Limb (tissue), 2 donors: Measurements from ENCODE around the gene CACNG4.

ENCODE experiments used
- DNase-seq, 2 donors: peaks; one replicate each; pipeline ENCODE4 v3.0.0-alpha.2; 2016; ENCODE audit errors: extremely low spot score in 2 of 2

The CACNG4 gene

GRCh38 chr17:66944351-66945146 lies 20.0 kb upstream of the CACNG4 start:
- no peak for DNase-seq

GRCh38 chr17:66945147-66945835 lies 19.2 kb upstream of the CACNG4 start:
- DNase-seq: no peak

- no peak for DNase-seq
Observed at GRCh38 chr17:66946251-66946650, 18.3 kb upstream of the CACNG4 start.

GRCh38 chr17:66947311-66947710 lies 17.2 kb upstream of the CACNG4 start:
- DNase-seq: peak in 1 of 2 donors; percentile 18

- DNase-seq: peak in 1 of 2 donors; percentile 20
Observed at GRCh38 chr17:66948061-66948750, 16.3 kb upstream of the CACNG4 start.

GRCh38 chr17:66949501-66949900 lies 15.0 kb upstream of the CACNG4 start:
- no peak for DNase-seq

GRCh38 chr17:66950325-66950724 lies 14.2 kb upstream of the CACNG4 start:
- DNase-seq: no peak

GRCh38 chr17:66950886-66951604 lies 13.5 kb upstream of the CACNG4 start:
- DNase-seq: no peak

GRCh38 chr17:66951605-66951953 lies 12.9 kb upstream of the CACNG4 start:
- no peak for DNase-seq

- DNase-seq: no peak
Observed at GRCh38 chr17:66952031-66952524, 12.4 kb upstream of the CACNG4 start.

GRCh38 chr17:66952681-66953629 lies 11.6 kb upstream of the CACNG4 start:
- DNase-seq: no peak

GRCh38 chr17:66953630-66954020 lies 10.9 kb upstream of the CACNG4 start:
- DNase-seq: no peak

GRCh38 chr17:66954632-66955031 lies 9.9 kb upstream of the CACNG4 start:
- DNase-seq: no peak

- DNase-seq: no peak
Observed at GRCh38 chr17:66955821-66956220, 8.7 kb upstream of the CACNG4 start.

- DNase-seq: no peak
Observed at GRCh38 chr17:66956941-66957340, 7.6 kb upstream of the CACNG4 start.

- no peak for DNase-seq
Observed at GRCh38 chr17:66957343-66957742, 7.2 kb upstream of the CACNG4 start.

GRCh38 chr17:66957951-66958579 lies 6.4 kb upstream of the CACNG4 start:
- DNase-seq: no peak

- no peak for DNase-seq
Observed at GRCh38 chr17:66959641-66960375, 4.7 kb upstream of the CACNG4 start.

- no peak for DNase-seq
Observed at GRCh38 chr17:66960613-66961012, 3.9 kb upstream of the CACNG4 start.
